Measurements from ENCODE around the gene GTF3C5.

Gene GTF3C5

GRCh38 chr9:133098104-133098754, 67.4 kb downstream of the GTF3C5 start:
- no peak for DNase-seq

DNA sequence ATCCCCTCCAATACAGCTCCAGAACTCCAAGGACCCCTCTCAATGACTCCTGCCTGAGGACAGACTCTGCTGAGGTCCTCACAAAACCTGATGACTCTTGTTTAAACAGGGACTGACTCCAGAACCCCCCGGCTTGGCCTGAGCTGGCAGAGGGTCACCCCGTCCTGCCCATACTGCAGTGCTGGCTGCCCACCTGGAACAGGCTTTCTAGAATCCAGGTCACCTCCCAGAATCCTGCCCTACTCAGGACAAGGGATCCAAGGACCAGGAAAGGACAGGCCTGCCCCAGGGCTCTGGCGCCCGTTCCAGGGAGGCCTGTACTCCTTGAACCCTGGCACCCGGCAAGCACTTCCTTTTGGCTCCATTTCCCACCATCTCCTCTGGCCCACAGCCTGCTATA, 68.1 kb downstream of the GTF3C5 start:
- no peak for DNase-seq

GRCh38 chr9:133099726-133100505, 69.1 kb downstream of the GTF3C5 start:
- no peak for DNase-seq

GRCh38 chr9:133100506-133101355, 69.9 kb downstream of the GTF3C5 start:
- no peak for DNase-seq

DNA sequence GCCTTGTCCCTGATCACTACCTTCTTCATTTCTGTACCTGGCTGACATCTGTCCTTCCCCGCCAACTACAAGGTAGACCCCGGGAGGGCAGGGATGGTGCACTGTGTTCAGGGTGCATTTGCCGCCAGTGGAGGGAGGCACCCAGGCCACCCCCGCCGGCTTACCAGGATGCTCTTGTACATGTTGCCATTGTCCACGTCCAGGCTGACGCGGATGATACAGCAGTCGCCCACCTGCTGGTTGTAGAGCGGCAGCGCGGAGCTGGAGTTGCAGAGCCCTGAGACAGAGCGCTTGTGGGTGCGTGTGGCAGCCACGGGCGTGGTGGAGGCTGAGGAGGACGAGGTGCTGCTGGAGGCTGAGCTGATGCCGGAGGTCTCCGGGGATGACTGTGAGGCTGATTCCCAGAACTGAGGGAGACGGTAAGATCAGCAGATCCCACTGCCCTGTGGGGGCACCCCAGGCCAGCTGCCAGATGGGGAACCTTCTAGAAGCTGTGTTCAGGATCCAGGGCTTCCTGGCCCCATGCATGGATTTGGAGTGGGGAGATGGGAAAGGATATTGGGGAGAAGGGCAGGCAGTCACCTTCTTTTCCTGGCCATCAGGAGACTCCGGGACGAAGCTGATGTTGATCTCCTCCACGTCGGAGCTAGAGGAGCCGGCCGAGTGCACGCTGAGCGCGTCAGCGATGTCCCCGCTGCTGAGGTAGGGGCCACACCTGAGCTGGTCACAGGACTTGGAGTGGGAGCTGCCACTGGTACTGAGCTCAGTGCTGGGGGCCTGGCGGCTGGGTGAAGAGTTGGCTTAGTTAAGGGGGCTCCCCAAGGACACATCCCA, 70.8 kb downstream of the GTF3C5 start:
- no peak for DNase-seq

DNA sequence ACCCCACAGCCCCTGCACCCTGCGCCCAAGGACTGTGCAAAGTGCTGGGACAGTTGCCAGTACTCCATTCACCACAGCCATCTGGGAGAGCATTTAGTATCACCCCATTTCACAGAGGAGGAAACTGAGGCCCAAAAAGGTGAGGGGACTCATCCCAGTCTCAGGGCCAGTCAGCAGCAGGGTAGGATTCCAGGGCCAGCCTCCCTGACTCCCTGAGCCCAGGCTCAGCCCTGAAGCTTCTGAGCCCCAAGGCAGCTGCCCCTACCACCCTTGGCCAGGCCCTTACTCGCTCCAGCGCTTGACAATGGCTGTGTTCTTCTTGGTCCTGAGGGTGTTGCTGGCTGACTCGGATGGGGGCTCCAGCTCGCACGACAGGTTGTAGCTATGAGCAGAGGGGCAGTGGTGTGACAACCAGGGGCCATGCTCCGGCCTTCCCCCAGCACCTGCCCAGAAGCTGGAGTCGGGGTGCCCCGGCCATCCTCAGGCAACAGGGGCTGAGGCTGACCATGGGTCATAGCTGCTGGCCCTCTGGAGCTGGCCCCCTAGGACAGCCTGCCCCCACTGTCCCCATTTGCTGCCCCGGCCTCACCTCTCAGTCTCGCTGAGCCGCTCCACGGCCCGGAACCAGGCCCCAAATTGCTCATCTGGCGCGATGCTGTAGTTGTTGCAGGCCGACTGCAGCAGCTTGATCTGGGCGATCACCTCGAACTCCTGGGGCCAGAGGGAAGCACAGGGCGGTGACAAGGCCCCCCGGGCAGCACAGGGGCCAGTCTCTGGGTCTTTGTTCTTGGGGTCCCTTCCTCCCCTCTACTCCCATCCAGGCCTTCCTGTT, 71.6 kb downstream of the GTF3C5 start:
- no peak for DNase-seq

GRCh38 chr9:133103183-133103986, 72.6 kb downstream of the GTF3C5 start:
- DNase-seq = peak; percentile 42

- DNase-seq = no peak
Observed at GRCh38 chr9:133103987-133104505, 73.2 kb downstream of the GTF3C5 start.

DNA sequence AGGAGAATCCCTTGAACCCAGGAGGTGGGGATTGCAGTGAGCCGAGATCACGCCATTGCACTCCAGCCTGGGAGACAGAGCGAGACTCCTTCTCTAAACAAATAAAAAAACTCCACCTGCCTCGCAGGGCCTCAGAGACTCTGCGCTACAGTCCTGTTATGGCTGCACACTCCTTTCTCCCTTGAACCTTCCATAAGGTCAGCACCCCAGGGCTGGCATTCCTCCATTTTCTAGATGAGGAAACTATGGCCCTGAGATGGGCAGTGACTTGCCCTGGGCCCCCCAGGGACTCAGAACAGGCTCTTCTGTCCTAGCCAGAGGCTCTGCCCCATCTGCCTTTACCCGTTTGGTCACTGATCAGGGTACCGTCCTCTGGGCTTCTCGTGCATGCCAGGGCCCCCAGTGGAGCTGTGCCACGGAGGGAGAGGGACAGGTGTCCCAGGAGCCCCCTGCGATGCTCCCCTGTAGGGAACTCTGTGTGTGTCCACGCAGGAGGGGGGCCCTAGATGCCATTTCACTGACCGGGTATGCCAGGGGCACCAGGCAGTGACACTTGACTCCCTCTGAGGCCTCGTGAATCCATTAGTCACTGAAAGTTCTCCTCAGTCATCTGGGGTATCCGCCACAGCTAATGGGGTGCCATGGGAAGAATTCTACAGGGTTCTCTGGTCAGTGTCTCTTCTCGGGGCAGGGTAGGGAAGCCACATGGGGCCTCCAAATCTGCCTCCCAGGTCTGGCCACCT, 74.1 kb downstream of the GTF3C5 start:
- DNase-seq = no peak

DNA sequence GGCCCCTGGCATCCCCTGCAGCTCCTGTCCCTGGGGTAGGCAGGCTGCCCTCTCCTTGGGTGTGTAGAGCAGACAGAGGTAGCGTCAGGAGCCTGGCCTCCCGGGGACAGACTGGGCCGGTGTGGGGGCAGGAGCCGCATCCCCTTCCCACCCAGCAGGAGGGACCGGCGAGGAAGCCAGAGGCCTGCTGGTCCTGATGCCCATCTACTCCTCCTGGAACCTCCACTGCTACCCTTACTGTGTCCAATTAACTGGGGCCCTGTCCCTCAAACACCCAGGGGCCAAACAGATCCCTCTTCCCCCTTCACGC, 74.6 kb downstream of the GTF3C5 start:
- DNase-seq = no peak

- no peak for DNase-seq
Observed at GRCh38 chr9:133106511-133107244, 75.9 kb downstream of the GTF3C5 start.

GRCh38 chr9:133107245-133107722, 76.5 kb downstream of the GTF3C5 start:
- DNase-seq = no peak
